AG09309 (cell line): ENCODE data around the gene JUP.

Experiments
- DNase-seq: peaks from one replicate; pipeline ENCODE4 v3.0.0-alpha.2; 2010; ENCODE audit warnings: low read depth
- H3K4me3 ChIP-seq: 2 replicates; pipeline ENCODE4 v1.5.1; 2011; ENCODE audit warnings: mild to moderate bottlenecking, low read depth, low read length, moderate library complexity; ENCODE audit not compliant: control insufficient read depth
- TF ChIP-seq, protein P1 (sequence below): IDR thresholded peaks from 2 replicates; pipeline ENCODE4 v1.5.1; 2011; ENCODE audit warnings: mild to moderate bottlenecking, low read depth, low read length, inconsistent platforms; ENCODE audit not compliant: insufficient read depth, control insufficient read depth; ENCODE audit errors: missing control alignments

The JUP gene

DNA sequence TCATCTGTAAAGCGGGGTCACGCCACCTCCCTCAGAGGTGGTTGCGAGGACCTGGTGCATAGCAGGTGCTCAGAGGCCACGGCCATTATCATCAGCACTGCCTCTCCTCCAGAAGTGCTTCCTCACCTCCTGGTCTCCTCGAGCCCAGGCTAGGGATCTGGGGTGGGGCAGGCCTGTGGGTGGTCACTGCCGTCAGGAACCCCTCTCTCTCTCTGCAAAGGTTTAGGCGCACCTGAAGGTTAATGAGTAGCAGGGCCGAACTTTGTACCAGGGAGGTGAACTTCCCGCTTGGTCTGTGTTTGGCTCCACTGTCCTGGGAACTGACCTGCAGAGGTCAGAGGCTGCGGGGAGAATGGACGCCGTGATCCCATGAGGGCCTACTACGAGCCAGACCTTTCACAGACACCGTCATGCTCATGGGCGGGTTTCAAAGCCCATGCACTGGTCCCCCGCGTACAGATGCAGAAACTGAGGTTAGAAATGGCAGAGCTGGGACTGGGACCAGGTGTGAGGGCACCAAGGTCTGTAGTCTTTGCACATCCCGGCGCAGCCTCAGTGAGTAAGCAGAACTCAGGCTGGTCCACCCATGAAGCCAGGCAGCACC lies 13.8 kb downstream of the JUP start:
- DNase-seq = no peak
- TF ChIP-seq, protein P1, sequence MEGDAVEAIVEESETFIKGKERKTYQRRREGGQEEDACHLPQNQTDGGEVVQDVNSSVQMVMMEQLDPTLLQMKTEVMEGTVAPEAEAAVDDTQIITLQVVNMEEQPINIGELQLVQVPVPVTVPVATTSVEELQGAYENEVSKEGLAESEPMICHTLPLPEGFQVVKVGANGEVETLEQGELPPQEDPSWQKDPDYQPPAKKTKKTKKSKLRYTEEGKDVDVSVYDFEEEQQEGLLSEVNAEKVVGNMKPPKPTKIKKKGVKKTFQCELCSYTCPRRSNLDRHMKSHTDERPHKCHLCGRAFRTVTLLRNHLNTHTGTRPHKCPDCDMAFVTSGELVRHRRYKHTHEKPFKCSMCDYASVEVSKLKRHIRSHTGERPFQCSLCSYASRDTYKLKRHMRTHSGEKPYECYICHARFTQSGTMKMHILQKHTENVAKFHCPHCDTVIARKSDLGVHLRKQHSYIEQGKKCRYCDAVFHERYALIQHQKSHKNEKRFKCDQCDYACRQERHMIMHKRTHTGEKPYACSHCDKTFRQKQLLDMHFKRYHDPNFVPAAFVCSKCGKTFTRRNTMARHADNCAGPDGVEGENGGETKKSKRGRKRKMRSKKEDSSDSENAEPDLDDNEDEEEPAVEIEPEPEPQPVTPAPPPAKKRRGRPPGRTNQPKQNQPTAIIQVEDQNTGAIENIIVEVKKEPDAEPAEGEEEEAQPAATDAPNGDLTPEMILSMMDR = no peak
- no peak overlapping the region for H3K4me3 ChIP-seq

DNA sequence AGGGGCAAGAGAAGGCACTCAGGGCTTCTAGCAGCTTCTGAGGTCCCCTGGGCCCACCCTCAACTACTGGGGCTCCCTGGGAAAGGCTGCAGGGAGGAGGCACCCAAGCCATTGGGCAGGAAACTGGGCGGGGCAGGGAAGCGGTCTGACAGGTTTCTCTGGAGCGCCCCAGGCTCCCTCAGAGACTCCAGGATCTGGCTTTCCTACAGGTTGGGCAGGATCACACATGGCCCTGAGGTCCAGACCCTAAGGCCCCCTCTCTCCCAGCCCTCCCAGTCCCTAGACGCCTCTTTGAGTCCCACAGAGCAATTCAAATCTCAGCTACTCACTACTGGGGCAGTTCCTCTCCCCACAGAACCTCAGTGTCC lies 14.3 kb downstream of the JUP start:
- H3K4me3 ChIP-seq = no peak overlapping the region
- TF ChIP-seq, protein P1 = no peak
- no peak for DNase-seq

- TF ChIP-seq, protein P1 = no peak
- DNase-seq = no peak
- no peak overlapping the region for H3K4me3 ChIP-seq
Measured at GRCh38 chr17:41771389-41772206, 14.9 kb downstream of the JUP start.

DNA sequence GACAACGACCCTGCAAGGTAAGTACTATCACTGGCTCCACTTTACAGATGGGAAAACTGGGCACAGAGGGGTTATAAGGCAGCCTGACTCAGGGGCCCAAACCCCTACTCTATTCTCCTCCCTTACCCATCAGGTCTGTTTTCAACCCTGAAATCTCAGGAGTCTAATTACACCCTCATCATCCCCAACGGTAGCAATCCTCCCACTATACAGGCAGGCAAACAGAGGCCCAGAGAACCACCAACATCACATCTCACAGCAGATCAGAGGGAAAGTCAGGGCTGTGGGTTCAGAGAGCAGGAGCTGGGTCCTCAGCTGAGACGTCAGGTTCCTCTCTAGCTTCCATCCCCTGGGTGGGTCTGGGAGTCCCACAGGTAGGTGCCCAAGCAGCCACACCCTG lies 16.5 kb downstream of the JUP start:
- TF ChIP-seq, protein P1 = no peak
- H3K4me3 ChIP-seq = no peak overlapping the region
- DNase-seq = no peak

DNA sequence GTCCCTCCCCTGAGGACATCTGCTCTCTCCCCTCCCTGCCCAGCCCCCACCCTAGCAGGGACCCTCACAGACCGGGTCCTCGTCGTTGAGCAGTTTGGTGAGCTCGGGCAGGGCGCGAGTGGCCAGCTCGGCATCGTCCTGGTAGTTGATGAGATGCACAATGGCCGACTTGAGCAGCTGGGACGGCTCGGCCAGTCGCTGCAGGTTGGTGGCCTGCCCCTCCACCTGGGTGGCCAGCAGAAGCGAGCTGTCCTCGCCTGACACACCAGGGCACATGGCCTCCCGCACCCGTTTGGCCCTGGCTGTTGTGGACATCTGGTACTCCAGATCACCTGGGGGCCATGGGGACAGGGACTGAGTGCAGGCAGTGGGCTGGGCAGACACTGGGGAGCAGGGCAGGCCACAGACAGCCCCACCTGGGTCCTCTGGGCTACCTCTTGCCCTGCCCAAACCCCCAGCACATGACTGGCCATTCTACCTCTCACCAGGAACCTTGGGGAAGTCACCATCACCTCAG lies 17.1 kb downstream of the JUP start:
- TF ChIP-seq, protein P1 = no peak
- DNase-seq = no peak
- H3K4me3 ChIP-seq = no peak overlapping the region

DNA sequence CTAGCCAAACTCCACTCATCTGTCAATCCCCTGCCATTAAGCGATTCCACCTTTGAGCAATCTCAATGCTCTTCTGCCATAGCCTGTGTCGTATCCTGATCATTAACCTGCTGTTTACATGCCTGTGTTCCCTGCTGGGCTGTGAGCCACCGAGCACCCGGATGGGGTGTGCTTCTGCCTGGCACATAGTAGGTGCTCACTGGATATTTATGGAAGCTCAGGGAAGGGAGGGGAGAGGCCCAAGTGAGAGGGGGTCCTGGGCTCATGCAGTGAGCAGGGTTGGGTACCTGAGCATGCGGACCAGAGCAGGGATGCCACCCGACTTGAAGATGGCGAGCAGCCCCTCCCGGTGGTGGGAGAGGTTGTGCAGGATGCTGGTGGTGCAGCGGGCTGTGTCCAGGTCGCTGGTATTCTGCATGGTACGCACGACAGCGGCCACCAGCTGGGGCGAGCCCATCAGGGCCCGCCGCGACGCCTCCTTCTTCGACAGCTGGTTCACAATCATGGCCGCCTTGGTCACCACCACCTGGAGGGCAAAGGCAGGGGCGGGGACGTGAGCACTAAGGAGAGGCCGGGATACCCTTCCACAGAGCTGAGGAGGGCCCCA lies 17.7 kb downstream of the JUP start:
- TF ChIP-seq, protein P1 = no peak
- no peak overlapping the region for H3K4me3 ChIP-seq
- DNase-seq = no peak
